Subcutaneous abdominal adipose tissue (tissue), 5 donors: ENCODE results near the gene RALGAPA1.
A peak's percentile ranks its signal among the peaks of the same experiment; 100 is the strongest.

Source experiments
- H3K27ac ChIP-seq: one replicate; pipeline ENCODE4 v1.7.0; 2013; ENCODE audit warnings: low read depth, mild to moderate bottlenecking, inconsistent platforms, low read length, moderate library complexity
- H3K27me3 ChIP-seq, 5 donors: one replicate each; pipeline ENCODE4 v1.7.0; 2013; ENCODE audit warnings: low read length in 5 of 5, inconsistent platforms in 1 of 5; ENCODE audit not compliant: control insufficient read depth in 5 of 5, insufficient read depth in 4 of 5
- H3K36me3 ChIP-seq, 5 donors: one replicate each; pipeline ENCODE4 v1.7.0; 2013; ENCODE audit warnings: low read length in 5 of 5; ENCODE audit not compliant: control insufficient read depth in 5 of 5, insufficient read depth in 5 of 5
- H3K4me1 ChIP-seq, 5 donors: one replicate each; pipeline ENCODE4 v1.7.0; 2013; ENCODE audit warnings: low read length in 5 of 5, mild to moderate bottlenecking in 3 of 5, moderate library complexity in 1 of 5; ENCODE audit not compliant: control insufficient read depth in 5 of 5, insufficient read depth in 5 of 5
- H3K4me3 ChIP-seq, 5 donors: one replicate each; pipeline ENCODE4 v1.7.0; 2013; ENCODE audit warnings: low read length in 5 of 5, low read depth in 1 of 5
- H3K9ac ChIP-seq, 5 donors: one replicate each; pipeline ENCODE4 v1.7.0; 2013; ENCODE audit warnings: low read length in 5 of 5, mild to moderate bottlenecking in 4 of 5, moderate library complexity in 3 of 5
- H3K9me3 ChIP-seq, 5 donors: one replicate each; pipeline ENCODE4 v1.7.0; 2013; ENCODE audit warnings: low read length in 5 of 5; ENCODE audit not compliant: control insufficient read depth in 5 of 5
- donor health status: healthy.
- donor health status: healthy.
- donor health status: healthy.
- donor health status: healthy.
- donor health status: healthy.

RALGAPA1 gene

GRCh38 chr14:35822501-35822900 is 13.4 kb upstream of the RALGAPA1 start:
- H3K36me3 ChIP-seq: no peaks in the 10 kb centered on the region
- H3K4me3 ChIP-seq: no peak overlapping the region
- H3K9ac ChIP-seq: no peak overlapping the region
- H3K9me3 ChIP-seq: no peaks in the 10 kb centered on the region
- peaks cover 0 to 18% (median 11%) of the 10 kb centered on the region in 5 donors for H3K4me1 ChIP-seq
- no peak overlapping the region for H3K27ac ChIP-seq
- no peaks in the 10 kb centered on the region for H3K27me3 ChIP-seq

- Histone ChIP-seq H3K9ac (no peak overlapping the region), H3K27ac (no peak overlapping the region), H3K27me3 (no peaks in the 10 kb centered on the region), H3K4me3 (no peak overlapping the region), H3K4me1 (peaks cover 0 to 10% (median 6%) of the 10 kb centered on the region in 5 donors), H3K9me3 (no peaks in the 10 kb centered on the region), H3K36me3 (no peaks in the 10 kb centered on the region)
Measured at GRCh38 chr14:35821564-35822411, 12.7 kb upstream of the RALGAPA1 start.

- Histone ChIP-seq H3K27me3 (no peaks in the 10 kb centered on the region), H3K9me3 (no peaks in the 10 kb centered on the region), H3K4me3 (no peak overlapping the region), H3K36me3 (no peaks in the 10 kb centered on the region), H3K9ac (no peak overlapping the region), H3K27ac (no peak overlapping the region), H3K4me1 (peaks cover 0 to 4% (median 0%) of the 10 kb centered on the region in 5 donors)
Measured at GRCh38 chr14:35819591-35820540, 10.8 kb upstream of the RALGAPA1 start.

- Histone ChIP-seq H3K9ac (no peak overlapping the region), H3K4me1 (peaks cover 0 to 4% (median 0%) of the 10 kb centered on the region in 5 donors), H3K36me3 (no peaks in the 10 kb centered on the region), H3K9me3 (no peaks in the 10 kb centered on the region), H3K27ac (no peak overlapping the region), H3K4me3 (no peak overlapping the region), H3K27me3 (no peaks in the 10 kb centered on the region)
Measured at GRCh38 chr14:35818346-35819115, 9.4 kb upstream of the RALGAPA1 start.

GRCh38 chr14:35814371-35815005 is 5.4 kb upstream of the RALGAPA1 start:
- Histone ChIP-seq H3K4me1 (no peaks in the 10 kb centered on the region), H3K4me3 (no peak overlapping the region), H3K27ac (no peak overlapping the region)

GRCh38 chr14:35810963-35811362 is 1.9 kb upstream of the RALGAPA1 start:
- Histone ChIP-seq H3K9me3 (no peaks in the 10 kb centered on the region), H3K27ac (no peak overlapping the region), H3K27me3 (no peaks in the 10 kb centered on the region), H3K4me3 (no peak overlapping the region), H3K36me3 (no peaks in the 10 kb centered on the region), H3K9ac (no peak overlapping the region), H3K4me1 (peaks cover 2 to 19% (median 15%) of the 10 kb centered on the region in 5 donors)

More at GRCh38 chr14:35814371-35815005, 5.4 kb upstream of the RALGAPA1 start:
- H3K9me3 ChIP-seq: no peaks in the 10 kb centered on the region
- H3K9ac ChIP-seq: no peak overlapping the region
- no peaks in the 10 kb centered on the region for H3K36me3 ChIP-seq
- no peaks in the 10 kb centered on the region for H3K27me3 ChIP-seq

GRCh38 chr14:35809597-35809996 is 502 bp upstream of the RALGAPA1 start:
- Histone ChIP-seq H3K9me3 (no peaks in the 10 kb centered on the region), H3K4me3 (peak overlapping the region in 4 of 5 donors; percentile 64 to 89 (median 84))

GRCh38 chr14:35808076-35808637 is 938 bp downstream of the RALGAPA1 start:
- peak overlapping the region; percentile 73 to 83 (median 77) for H3K9ac ChIP-seq
- no peaks in the 10 kb centered on the region for H3K36me3 ChIP-seq
- no peaks in the 10 kb centered on the region for H3K9me3 ChIP-seq
- H3K4me1 ChIP-seq: peaks cover 2 to 19% (median 15%) of the 10 kb centered on the region in 5 donors
- peak overlapping the region; percentile 86 for H3K27ac ChIP-seq
- no peaks in the 10 kb centered on the region for H3K27me3 ChIP-seq
- H3K4me3 ChIP-seq: peak overlapping the region; percentile 72 to 94 (median 86)

More at GRCh38 chr14:35809597-35809996, 502 bp upstream of the RALGAPA1 start:
- Histone ChIP-seq H3K36me3 (no peaks in the 10 kb centered on the region), H3K27ac (peak overlapping the region; percentile 86), H3K9ac (no peak overlapping the region), H3K4me1 (peaks cover 2 to 19% (median 15%) of the 10 kb centered on the region in 5 donors), H3K27me3 (no peaks in the 10 kb centered on the region)
